SK-N-SH (cell line): ENCODE measurements around the gene MAPK6. TPM values are rescaled to one million over a fixed set of nuclear protein-coding genes. Genes with fewer than 3 reads are reported as not detected.

Experiments
- CTCF ChIA-PET: fragments of 300-600, 350-600 bp; formaldehyde crosslinking; extraction: SDS; loops from one replicate; lab custom pipeline; 2021; lab: Yijun Ruan, JAX
- POLR2A ChIA-PET: fragments of 350-600 bp; sonication (Branson Sonifier 250); formaldehyde crosslinking; extraction: SDS; loops from one replicate; lab custom pipeline; 2020; ENCODE audit warnings: antibody characterized with exemption, inconsistent platforms; lab: Yijun Ruan, JAX
- DNase-seq: peaks from one replicate; pipeline ENCODE4 v3.0.0; 2012
- H2AFZ ChIP-seq: fragments of 200-600 bp; sonication (generic); 2 replicates; pipeline ENCODE4 v1.8.1; 2016; ENCODE audit warnings: antibody characterized with exemption, mild to moderate bottlenecking, low read depth
- H3F3A ChIP-seq: fragments of 200-600 bp; sonication (generic); replicated peaks from 2 replicates; pipeline ENCODE3; 2016; ENCODE audit warnings: antibody characterized with exemption, mild to moderate bottlenecking; ENCODE audit not compliant: insufficient read depth
- H3K27ac ChIP-seq, 2 experiments: fragments of 200-500 bp in 1 of 2; fragments of 200-600 bp in 1 of 2; sonication (Bioruptor generic) in 1 of 2; sonication (generic), shearing (Covaris generic) in 1 of 2; 2 replicates each; pipeline versions ENCODE4 v1.5.1 to v1.6.1; 2014 to 2016; ENCODE audit warnings: low read depth in 2 of 2, inconsistent platforms in 1 of 2, low read length in 1 of 2, mild to moderate bottlenecking in 1 of 2, mixed read lengths in 1 of 2
- H3K27me3 ChIP-seq: fragments of 200-600 bp; sonication (generic), shearing (Covaris generic); 2 replicates; pipeline ENCODE4 v1.6.1; 2016; ENCODE audit warnings: mixed run types; ENCODE audit not compliant: insufficient read depth
- H3K36me3 ChIP-seq, 2 experiments: fragments of 200-500 bp in 1 of 2; fragments of 200-600 bp in 1 of 2; sonication (Bioruptor generic) in 1 of 2; sonication (generic) in 1 of 2; replicated peaks in 1 of 2; 2 replicates each; pipeline versions ENCODE3 to v1.5.1; 2014 to 2016; ENCODE audit warnings: low read length in 1 of 2, mild to moderate bottlenecking in 1 of 2; ENCODE audit not compliant: insufficient read depth in 2 of 2, control insufficient read depth in 1 of 2
- H3K4me1 ChIP-seq, 2 experiments: fragments of 200-500 bp in 1 of 2; fragments of 200-600 bp in 1 of 2; sonication (Bioruptor generic) in 1 of 2; sonication (generic), shearing (Covaris generic) in 1 of 2; 2 replicates each; pipeline versions ENCODE4 v1.5.1 to v1.6.1; 2014 to 2016; ENCODE audit warnings: low read depth in 1 of 2, low read length in 1 of 2, mixed run types in 1 of 2; ENCODE audit not compliant: insufficient read depth in 2 of 2, control insufficient read depth in 1 of 2
- H3K4me2 ChIP-seq: fragments of 200-600 bp; sonication (generic), shearing (Covaris generic); 2 replicates; pipeline ENCODE4 v1.6.1; 2017; ENCODE audit warnings: mixed run types
- H3K4me3 ChIP-seq, 2 experiments: fragments of 200-500 bp in 1 of 2; fragments of 200-600 bp in 1 of 2; sonication (Bioruptor generic) in 1 of 2; sonication (generic), shearing (Covaris generic) in 1 of 2; 2 replicates each; pipeline versions ENCODE4 v1.5.1 to v1.8.1; 2014 to 2016; ENCODE audit warnings: low read depth in 2 of 2, inconsistent platforms in 1 of 2, low read length in 1 of 2, mild to moderate bottlenecking in 1 of 2, mixed read lengths in 1 of 2, moderate library complexity in 1 of 2
- H3K79me2 ChIP-seq: fragments of 200-600 bp; sonication (generic); 2 replicates; pipeline ENCODE4 v1.8.1; 2017; ENCODE audit warnings: mild to moderate bottlenecking; ENCODE audit not compliant: insufficient read depth
- H3K9ac ChIP-seq: fragments of 200-600 bp; sonication (generic); 2 replicates; pipeline ENCODE4 v1.6.1; 2017; ENCODE audit warnings: mixed run types
- H3K9me2 ChIP-seq: fragments of 200-600 bp; sonication (generic); 2 replicates; pipeline ENCODE4 v1.6.1; 2017; ENCODE audit warnings: mixed run types
- H3K9me3 ChIP-seq: fragments of 200-600 bp; sonication (generic); 2 replicates; pipeline ENCODE4 v1.6.1; 2017; ENCODE audit warnings: mixed run types, mild to moderate bottlenecking, moderate library complexity
- H4K20me1 ChIP-seq: fragments of 200-600 bp; sonication (generic); 2 replicates; pipeline ENCODE4 v1.6.1; 2017; ENCODE audit warnings: mild to moderate bottlenecking, mixed run types; ENCODE audit not compliant: insufficient read depth
- CHD2 ChIP-seq: fragments of 150-350 bp; IDR thresholded peaks from 2 replicates; pipeline ENCODE4 v1.6.1; 2018; ENCODE audit warnings: low read length; ENCODE audit not compliant: partially characterized antibody
- CTCF ChIP-seq: fragments of 200-600 bp; sonication (generic); IDR thresholded peaks from 2 replicates; pipeline ENCODE4 v1.6.1; 2017; ENCODE audit warnings: antibody characterized with exemption, mild to moderate bottlenecking, moderate library complexity
- ELF1 ChIP-seq: IDR thresholded peaks from 2 replicates; pipeline ENCODE4 v1.4.0; 2012
- EP300 ChIP-seq, 2 experiments: IDR thresholded peaks; 2 replicates each; pipeline versions ENCODE4 v1.4.0 to v1.6.1; 2012; ENCODE audit warnings: borderline replicate concordance in 1 of 2, low read depth in 1 of 2, low read length in 1 of 2
- FOSL2 ChIP-seq: IDR thresholded peaks from 2 replicates; pipeline ENCODE4 v1.4.0; 2012; ENCODE audit warnings: low read depth, mild to moderate bottlenecking, moderate library complexity, borderline replicate concordance
- FOXM1 ChIP-seq: IDR thresholded peaks from 2 replicates; pipeline ENCODE4 v1.4.0; 2012; ENCODE audit warnings: low read depth, mild to moderate bottlenecking
- IRF3 ChIP-seq: fragments of 150-350 bp; IDR thresholded peaks from 2 replicates; pipeline ENCODE4 v1.6.1; 2016; ENCODE audit warnings: mild to moderate bottlenecking, low read depth, low read length
- JUND ChIP-seq: IDR thresholded peaks from 2 replicates; pipeline ENCODE4 v1.4.0; 2012
- MAX ChIP-seq: IDR thresholded peaks from 2 replicates; pipeline ENCODE4 v1.4.0; 2012; ENCODE audit warnings: low read depth
- MXI1 ChIP-seq: IDR thresholded peaks from 2 replicates; pipeline ENCODE4 v1.6.1; 2012; ENCODE audit warnings: mild to moderate bottlenecking, low read depth, low read length, improper control_type of control experiment
- NRF1 ChIP-seq: IDR thresholded peaks from 2 replicates; pipeline ENCODE4 v1.6.1; 2012; ENCODE audit warnings: low read depth, mild to moderate bottlenecking, low read length
- RAD21 ChIP-seq: IDR thresholded peaks from 2 replicates; pipeline ENCODE4 v1.6.1; 2012; ENCODE audit warnings: mild to moderate bottlenecking, low read length
- RCOR1 ChIP-seq: fragments of 150-350 bp; IDR thresholded peaks from 2 replicates; pipeline ENCODE4 v1.6.1; 2017; ENCODE audit warnings: antibody characterized with exemption, low read length
- RFX5 ChIP-seq: IDR thresholded peaks from 2 replicates; pipeline ENCODE4 v1.6.1; 2012; ENCODE audit warnings: mild to moderate bottlenecking, improper control_type of control experiment, low read length
- SIN3A ChIP-seq: IDR thresholded peaks from 2 replicates; pipeline ENCODE4 v1.6.1; 2012; ENCODE audit warnings: low read depth, mild to moderate bottlenecking, low read length, moderate library complexity, borderline replicate concordance
- TAF1 ChIP-seq: IDR thresholded peaks from 2 replicates; pipeline ENCODE4 v1.6.1; 2012; ENCODE audit warnings: low read depth, mild to moderate bottlenecking, low read length, moderate library complexity, borderline replicate concordance
- TCF12 ChIP-seq: IDR thresholded peaks from 2 replicates; pipeline ENCODE4 v1.4.0; 2012
- TEAD4 ChIP-seq: IDR thresholded peaks from 2 replicates; pipeline ENCODE4 v1.4.0; 2012; ENCODE audit warnings: mild to moderate bottlenecking, borderline replicate concordance; ENCODE audit not compliant: insufficient read depth
- ZBTB33 ChIP-seq: IDR thresholded peaks from 2 replicates; pipeline ENCODE4 v1.4.0; 2012; ENCODE audit warnings: low read depth, borderline replicate concordance
- whole genome bisulfite sequencing: methylation state at CpG from one replicate; pipeline ENCODE4 v1.1.6; 2017; ENCODE audit warnings: low lambda C conversion rate; 5-methylcytosine and 5-hydroxymethylcytosine counted together
- polyA plus RNA-seq, 3 experiments: library from polyadenylated mRNA; depleted of rRNA; stranded (reverse); fragments of >200 nt; gene quantifications; 2 replicates each; pipeline ENCODE4 v1.2.3, GENCODE V29; 2012

Gene MAPK6
- polyA plus RNA-seq, 1 of the 3 experiments (the other 2 are of a cell fraction): 16.9 TPM

- peaks cover 0 to 18% of the 10 kb centered on the region in 2 experiments; a peak in 2 of 4 replicates for H3K4me1 ChIP-seq
- TF ChIP-seq FOXM1: no peak
- no peak for TF ChIP-seq ELF1
- no peak for TF ChIP-seq RCOR1
- no peak for TF ChIP-seq NRF1
- TF ChIP-seq FOSL2: no peak
- ChIA-PET POLR2A (no interaction called here), CTCF (no interaction called here)
- no peaks in the 10 kb centered on the region for H3K36me3 ChIP-seq
- H3K9me2 ChIP-seq: no peaks in the 10 kb centered on the region
- H3K4me3 ChIP-seq: no peak overlapping the region
- no peaks in the 10 kb centered on the region for H3K27me3 ChIP-seq
- H3K9ac ChIP-seq: no peak overlapping the region
- H3K9me3 ChIP-seq: no peaks in the 10 kb centered on the region
- no peak overlapping the region for H2AFZ ChIP-seq
- DNase-seq: no peak
- H3K79me2 ChIP-seq: no peaks in the 10 kb centered on the region
- H3K4me2 ChIP-seq: no peak overlapping the region
- H3F3A ChIP-seq: peaks cover 18% of the 10 kb centered on the region
- WGBS: 87% methylated on average over 2 of the region's 2 CpGs
- H4K20me1 ChIP-seq: no peaks in the 10 kb centered on the region
- no peak overlapping the region for H3K27ac ChIP-seq
Observed at GRCh38 chr15:52105846-52106245, 86.8 kb downstream of the MAPK6 start.

GRCh38 chr15:52106641-52107040, 87.6 kb downstream of the MAPK6 start:
- H3K4me2 ChIP-seq: no peak overlapping the region
- H3K4me3 ChIP-seq: no peak overlapping the region
- WGBS: 83% methylated on average over 6 of the region's 6 CpGs
- CTCF ChIA-PET: interaction anchor here (1.0 kb wide), 1 partner anchor 121 kb away, joined by 3 read pairs; no protein-coding TSS in a partner anchor
- no peaks in the 10 kb centered on the region for H3K79me2 ChIP-seq
- peaks cover 0 to 18% of the 10 kb centered on the region in 2 experiments; a peak in 2 of 4 replicates for H3K4me1 ChIP-seq
- no peak overlapping the region for H3K27ac ChIP-seq
- H3K9me3 ChIP-seq: no peaks in the 10 kb centered on the region
- no peaks in the 10 kb centered on the region for H3K27me3 ChIP-seq
- no peak for TF ChIP-seq RAD21
- TF ChIP-seq, all 33 proteins: peak for 0
- H4K20me1 ChIP-seq: no peaks in the 10 kb centered on the region
- H3K36me3 ChIP-seq: no peaks in the 10 kb centered on the region
- no peaks in the 10 kb centered on the region for H3K9me2 ChIP-seq
- POLR2A ChIA-PET: no interaction called here
- peaks cover 17% of the 10 kb centered on the region for H3F3A ChIP-seq
- no peak overlapping the region for H2AFZ ChIP-seq
- DNase-seq: no peak
- H3K9ac ChIP-seq: no peak overlapping the region

- peaks cover 11% of the 10 kb centered on the region for H3F3A ChIP-seq
- no peaks in the 10 kb centered on the region for H3K9me2 ChIP-seq
- H3K9ac ChIP-seq: no peak overlapping the region
- ChIA-PET CTCF (interaction anchor here (0.6 to 1.0 kb wide), 2 partner anchors 51 to 120 kb away, joined by 3 read pairs; no protein-coding TSS in a partner anchor), POLR2A (no interaction called here)
- H4K20me1 ChIP-seq: no peaks in the 10 kb centered on the region
- no peak overlapping the region for H3K4me2 ChIP-seq
- no peaks in the 10 kb centered on the region for H3K36me3 ChIP-seq
- no peaks in the 10 kb centered on the region for H3K79me2 ChIP-seq
- WGBS: 97% methylated on average over 6 of the region's 6 CpGs
- H3K27me3 ChIP-seq: no peaks in the 10 kb centered on the region
- H3K4me3 ChIP-seq: no peak overlapping the region
- no peaks in the 10 kb centered on the region for H3K9me3 ChIP-seq
- DNase-seq: no peak
- H3K27ac ChIP-seq: no peak overlapping the region
- no peak overlapping the region for H2AFZ ChIP-seq
- H3K4me1 ChIP-seq: peaks cover 0 to 15% of the 10 kb centered on the region in 2 experiments; a peak in 3 of 4 replicates
- TF ChIP-seq CTCF (no peak), RFX5 (no peak), EP300 (IDR thresholded peaks at IDR 0.05; ENCODE audit: borderline replicate concordance in 1 of 2, low read depth in 1 of 2, low read length in 1 of 2) (no peak), TEAD4 (no peak), JUND (no peak), RAD21 (no peak), ZBTB33 (no peak), TCF12 (no peak), SIN3A (no peak), CHD2 (no peak), RCOR1 (no peak), MAX (no peak), IRF3 (no peak), TAF1 (no peak), ELF1 (no peak), MXI1 (no peak)
Observed at GRCh38 chr15:52107238-52107637, 88.2 kb downstream of the MAPK6 start.
